T-cell (primary cell): ENCODE measurements around the gene ESM1. TPM values are rescaled to one million over a fixed set of nuclear protein-coding genes. Genes with fewer than 3 reads are reported as not detected.
A peak's percentile ranks its signal among the peaks of the same experiment; 100 is the strongest.

Experiments
- ATAC-seq, 4 experiments: fragments of 200-7000 bp in 3 of 4; fragments of 150-1000 bp in 1 of 4; cut with Tn5 transposase; replicated peaks in 1 of 4; 1 replicate in 3 of 4; 2 replicates in 1 of 4; pipeline ENCODE4 v1.10.0; 2021; ENCODE audit warnings: moderate library complexity in 3 of 4, mild to moderate bottlenecking in 2 of 4, moderate number of reproducible peaks in 1 of 4
- CTCF ChIA-PET, 2 donors: fragments of 300-600 bp; sonication (Branson Sonifier 250); formaldehyde crosslinking; loops; one replicate each; lab custom pipeline; 2022; ENCODE audit warnings: antibody characterized with exemption in 2 of 2; lab: Charles Lee
- POLR2A ChIA-PET, 2 donors: fragments of 300-600 bp; sonication (Branson Sonifier 250); formaldehyde crosslinking; loops; one replicate each; lab custom pipeline; 2022; ENCODE audit warnings: antibody characterized with exemption in 2 of 2; lab: Charles Lee
- DNase-seq, 35 experiments: peaks; one replicate each; pipeline versions ENCODE4 v3.0.0 to v3.0.0-alpha.2; 2013 to 2023
- H3K27ac ChIP-seq: one replicate; pipeline ENCODE4 v1.5.1; 2013; ENCODE audit warnings: low read length
- H3K27me3 ChIP-seq, 2 experiments: replicated peaks in 1 of 2; 1 replicate in 1 of 2; 2 replicates in 1 of 2; pipeline versions ENCODE4 v1.6.1 to v1.7.0; 2013; ENCODE audit warnings: low read length in 1 of 2, mixed read lengths in 1 of 2; ENCODE audit not compliant: control insufficient read depth in 2 of 2, insufficient read depth in 2 of 2; ENCODE audit errors: extremely low read depth in 1 of 2
- H3K36me3 ChIP-seq, 2 donors: 1 replicate in 1 of 2; 2 replicates in 1 of 2; pipeline versions ENCODE4 v1.6.1 to v1.7.0; 2013; ENCODE audit warnings: low read length in 1 of 2; ENCODE audit not compliant: control insufficient read depth in 2 of 2, insufficient read depth in 1 of 2; ENCODE audit errors: extremely low read depth in 1 of 2
- H3K4me1 ChIP-seq, 2 experiments: 1 replicate in 1 of 2; 2 replicates in 1 of 2; pipeline versions ENCODE4 v1.6.1 to v1.7.0; 2013; ENCODE audit warnings: low read length in 2 of 2, mixed read lengths in 1 of 2; ENCODE audit not compliant: insufficient read depth in 2 of 2, control insufficient read depth in 1 of 2; ENCODE audit errors: extremely low read depth in 1 of 2
- H3K4me3 ChIP-seq, 2 donors: 1 replicate in 1 of 2; 2 replicates in 1 of 2; pipeline versions ENCODE4 v1.5.1 to v1.7.0; 2013; ENCODE audit warnings: mild to moderate bottlenecking in 2 of 2, low read length in 1 of 2, moderate library complexity in 1 of 2; ENCODE audit not compliant: control insufficient read depth in 1 of 2; ENCODE audit errors: extremely low read depth in 1 of 2
- H3K9me3 ChIP-seq: 2 replicates; pipeline ENCODE4 v1.7.0; 2013
- H3K27ac Mint-ChIP-seq, 2 donors: one replicate each; pipeline ENCODE4 v1.8.0; 2020 to 2021; ENCODE audit warnings: mild to moderate bottlenecking in 2 of 2, mixed read lengths in 2 of 2
- H3K27me3 Mint-ChIP-seq, 2 donors: one replicate each; pipeline ENCODE4 v1.8.0; 2021 to 2022; ENCODE audit warnings: mixed read lengths in 2 of 2
- H3K36me3 Mint-ChIP-seq: one replicate; pipeline ENCODE4 v1.8.0; 2021; ENCODE audit warnings: mixed read lengths
- H3K4me1 Mint-ChIP-seq, 3 donors: one replicate each; pipeline ENCODE4 v1.8.0; 2020 to 2022; ENCODE audit warnings: mixed read lengths in 3 of 3, mild to moderate bottlenecking in 1 of 3
- H3K4me3 Mint-ChIP-seq, 3 donors: one replicate each; pipeline ENCODE4 v1.8.0; 2020 to 2022; ENCODE audit warnings: mild to moderate bottlenecking in 3 of 3, mixed read lengths in 3 of 3, moderate library complexity in 3 of 3
- H3K9me3 Mint-ChIP-seq, 3 donors: one replicate each; pipeline ENCODE4 v1.8.0; 2020 to 2022; ENCODE audit warnings: mixed read lengths in 3 of 3
- WGBS: methylation state at CpG from one replicate; pipeline ENCODE4 v1.1.5; 2013; ENCODE audit warnings: missing lambda C conversion rate; ENCODE audit not compliant: insufficient coverage; 5-methylcytosine and 5-hydroxymethylcytosine counted together
- total RNA-seq, 35 experiments: library from RNA in 6 of 35; stranded (reverse) in 6 of 35; fragments of 120-200 nt in 1 of 35; gene quantifications; one replicate each; pipeline versions ENCODE4 v1.2.1 to v1.2.4 and lab custom pipeline; 2013 to 2026

ESM1 gene
- total RNA-seq, 5 donors from 2014 or later (not counting 1 experiment from before 2014, with no cell fraction given): 0.40 to 0.63 (median 0.43) TPM; not detected in 2

DNA sequence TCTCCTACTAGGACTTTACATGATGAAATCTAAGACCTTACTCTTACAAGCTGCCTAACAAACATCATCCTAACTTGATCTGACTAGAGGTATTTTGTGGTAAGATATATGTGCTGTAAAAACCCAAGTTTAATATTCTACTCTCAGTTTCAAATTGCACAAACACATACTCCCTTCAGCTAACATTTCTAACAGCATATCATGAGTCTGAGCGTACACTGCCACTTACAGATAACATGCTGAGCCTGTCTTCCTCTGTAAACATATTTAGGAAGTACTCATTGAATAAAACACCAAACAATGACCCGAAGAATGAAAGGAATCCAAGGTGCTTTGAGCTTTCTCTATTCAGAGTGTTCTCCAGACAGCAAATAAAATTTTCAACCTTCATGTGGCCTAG is 7.9 kb upstream of the ESM1 start:
- Mint-ChIP-seq H3K27me3 (no peaks in the 10 kb centered on the region), H3K9me3 (no peaks in the 10 kb centered on the region), H3K4me1 (peaks cover 23 to 37% (median 29%) of the 10 kb centered on the region in 3 donors), H3K27ac (peak overlapping the region in 1 of 2 donors; percentile 36), H3K4me3 (no peak overlapping the region), H3K36me3 (no peaks in the 10 kb centered on the region)
- H3K9me3 ChIP-seq: no peaks in the 10 kb centered on the region
- peaks cover 7 to 26% of the 10 kb centered on the region in 2 experiments for H3K4me1 ChIP-seq
- 57% methylated on average over 1 of the region's 2 CpGs for WGBS
- no peak overlapping the region for H3K27ac ChIP-seq
- peaks cover 0 to 2% of the 10 kb centered on the region in 2 donors for H3K36me3 ChIP-seq
- ChIA-PET POLR2A (interaction anchor here in 1 of 2 donors (0.5 to 0.7 kb wide), 2 partner anchors 69 to 324 kb away, joined by 3 read pairs; no protein-coding TSS in a partner anchor), CTCF (interaction anchor here in 1 of 2 donors (0.7 kb wide), 1 partner anchor 8 kb away, joined by 3 read pairs; no protein-coding TSS in a partner anchor)
- no peaks in the 10 kb centered on the region for H3K27me3 ChIP-seq
- DNase-seq: no peak
- no peak for ATAC-seq
- H3K4me3 ChIP-seq: no peak overlapping the region

DNA sequence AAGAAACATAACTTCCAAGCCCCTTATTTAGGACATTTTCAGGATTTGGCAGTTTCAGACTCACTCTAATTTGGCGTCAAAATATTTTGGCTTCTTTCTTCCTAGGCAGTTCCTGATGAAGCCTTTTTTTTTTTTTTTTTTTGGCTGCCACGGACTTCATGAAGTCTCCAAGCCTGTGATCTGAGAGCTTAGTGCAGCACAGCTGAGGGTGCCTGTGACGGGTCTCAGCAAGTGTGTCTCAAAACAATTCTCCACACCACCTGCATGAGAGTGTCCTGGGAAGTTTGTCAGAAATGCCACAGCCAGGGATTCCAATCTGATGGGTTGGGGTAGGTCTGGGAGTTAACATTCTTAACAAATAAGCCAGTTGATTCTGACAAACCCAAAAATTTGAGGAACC is 6.0 kb upstream of the ESM1 start:
- Histone ChIP-seq H3K27ac (no peak overlapping the region), H3K9me3 (no peaks in the 10 kb centered on the region), H3K4me1 (peaks cover 7 to 30% of the 10 kb centered on the region in 2 experiments), H3K4me3 (no peak overlapping the region), H3K27me3 (no peaks in the 10 kb centered on the region), H3K36me3 (peaks cover 0 to 2% of the 10 kb centered on the region in 2 donors)
- DNase-seq (no peak), ATAC-seq (no peak)
- peaks cover 37 to 55% (median 39%) of the 10 kb centered on the region in 3 donors for H3K4me1 Mint-ChIP-seq
- 100% methylated on average over 1 of the region's 3 CpGs for WGBS
- CTCF ChIA-PET: no interaction called here
- H3K36me3 Mint-ChIP-seq: no peaks in the 10 kb centered on the region
- no peaks in the 10 kb centered on the region for H3K27me3 Mint-ChIP-seq
- H3K27ac Mint-ChIP-seq: no peak overlapping the region
- no peaks in the 10 kb centered on the region for H3K9me3 Mint-ChIP-seq
- no peak overlapping the region for H3K4me3 Mint-ChIP-seq
- POLR2A ChIA-PET: no interaction called here

- Mint-ChIP-seq H3K27me3 (no peaks in the 10 kb centered on the region), H3K4me1 (peaks cover 37 to 60% (median 44%) of the 10 kb centered on the region in 3 donors), H3K27ac (peak overlapping the region in 1 of 2 donors; percentile 11), H3K9me3 (no peaks in the 10 kb centered on the region), H3K4me3 (no peak overlapping the region), H3K36me3 (no peaks in the 10 kb centered on the region)
- ATAC-seq (no peak), DNase-seq (no peak)
- no peaks in the 10 kb centered on the region for H3K9me3 ChIP-seq
- ChIA-PET POLR2A (no interaction called here), CTCF (no interaction called here)
- no peak overlapping the region for H3K4me3 ChIP-seq
- H3K27me3 ChIP-seq: no peaks in the 10 kb centered on the region
- no peak overlapping the region for H3K27ac ChIP-seq
- peaks cover 0 to 2% of the 10 kb centered on the region in 2 donors for H3K36me3 ChIP-seq
- whole genome bisulfite sequencing: no CpG with 5 or more reads among the region's 1 CpG
- H3K4me1 ChIP-seq: peaks cover 7 to 30% of the 10 kb centered on the region in 2 experiments
Observed at GRCh38 chr5:54990841-54991258, 5.5 kb upstream of the ESM1 start.

DNA sequence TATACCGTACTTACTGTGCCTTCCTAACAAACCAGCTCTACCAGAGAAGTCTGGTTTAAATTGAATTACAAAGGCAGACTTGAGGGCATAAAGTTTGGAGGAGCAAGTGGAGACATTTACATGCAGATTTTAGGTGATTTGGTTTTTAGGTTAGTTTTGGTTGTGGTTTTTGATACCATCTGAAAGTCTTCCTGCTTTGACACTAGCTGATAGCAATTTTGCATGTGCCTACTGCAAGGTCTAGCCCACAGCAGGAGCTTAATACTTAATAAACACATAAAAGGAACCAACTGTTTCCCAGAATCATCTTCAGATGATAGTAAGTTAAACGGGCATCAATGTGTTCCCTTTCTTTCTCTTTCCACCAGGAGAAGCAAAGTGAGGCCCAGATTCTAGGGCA is 3.4 kb upstream of the ESM1 start:
- POLR2A ChIA-PET: no interaction called here
- peak overlapping the region; percentile 50 for H3K27ac ChIP-seq
- no CpG with 5 or more reads among the region's 2 CpGs for WGBS

DNA sequence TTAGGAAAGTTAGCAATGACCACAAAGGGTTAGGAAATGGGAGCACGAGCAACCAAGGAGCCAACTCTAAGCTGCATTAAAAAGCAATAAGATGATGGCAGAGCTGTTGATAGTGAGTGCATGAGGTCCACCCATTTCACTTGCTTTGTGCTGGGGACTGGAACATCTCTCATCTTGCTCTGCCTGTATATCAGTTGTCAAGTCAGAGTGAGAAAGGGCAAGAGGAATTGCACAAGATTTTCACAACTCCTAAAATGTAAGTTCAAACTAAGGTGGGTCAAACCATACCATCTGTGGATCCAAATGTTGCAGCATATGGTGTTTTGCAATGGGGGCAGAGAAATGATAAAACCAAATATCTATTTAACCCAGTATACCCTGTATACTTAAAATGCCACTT is 2.8 kb upstream of the ESM1 start:
- ChIA-PET CTCF (interaction anchor here (0.6 to 0.9 kb wide), 3 partner anchors 48 to 1931 kb away, joined by 3 to 4 read pairs (median 3); no protein-coding TSS in a partner anchor), POLR2A (no interaction called here)
- WGBS: 100% methylated on average over 1 of the region's 1 CpG
- Mint-ChIP-seq H3K9me3 (no peaks in the 10 kb centered on the region), H3K36me3 (no peaks in the 10 kb centered on the region), H3K27me3 (peaks cover 3% of the 10 kb centered on the region in 2 donors), H3K4me3 (peak overlapping the region in 1 of 3 donors; percentile 13), H3K4me1 (peaks cover 39 to 64% (median 52%) of the 10 kb centered on the region in 3 donors), H3K27ac (no peak overlapping the region)
- Histone ChIP-seq H3K4me1 (peaks cover 5 to 27% of the 10 kb centered on the region in 2 experiments), H3K9me3 (no peaks in the 10 kb centered on the region), H3K27ac (no peak overlapping the region), H3K27me3 (peaks cover 2 to 6% of the 10 kb centered on the region in 2 experiments), H3K4me3 (no peak overlapping the region), H3K36me3 (no peaks in the 10 kb centered on the region)
- no peak for ATAC-seq
- DNase-seq: no peak

More for the DNA sequence above, 3.4 kb upstream of the ESM1 start:
- peaks cover 3% of the 10 kb centered on the region in 2 donors for H3K27me3 Mint-ChIP-seq
- H3K9me3 ChIP-seq: no peaks in the 10 kb centered on the region
- peak overlapping the region in 1 of 3 donors; percentile 13 for H3K4me3 Mint-ChIP-seq
- no peaks in the 10 kb centered on the region for H3K9me3 Mint-ChIP-seq
- H3K36me3 Mint-ChIP-seq: no peaks in the 10 kb centered on the region
- H3K4me1 ChIP-seq: peaks cover 5 to 27% of the 10 kb centered on the region in 2 experiments
- DNase-seq (peak in 1 of 35 experiments; percentile 29), ATAC-seq (peak in 3 of 4 experiments; percentile 49 to 73 (median 57))
- no peak overlapping the region for H3K4me3 ChIP-seq
- H3K27ac Mint-ChIP-seq: peak overlapping the region; percentile 59 to 72
- peaks cover 2 to 6% of the 10 kb centered on the region in 2 experiments for H3K27me3 ChIP-seq
- CTCF ChIA-PET: interaction anchor here in 1 of 2 donors (0.6 to 0.9 kb wide), 2 partner anchors 48 to 149 kb away, joined by 3 to 4 read pairs; no protein-coding TSS in a partner anchor
- peaks cover 39 to 62% (median 50%) of the 10 kb centered on the region in 3 donors for H3K4me1 Mint-ChIP-seq
- H3K36me3 ChIP-seq: no peaks in the 10 kb centered on the region

DNA sequence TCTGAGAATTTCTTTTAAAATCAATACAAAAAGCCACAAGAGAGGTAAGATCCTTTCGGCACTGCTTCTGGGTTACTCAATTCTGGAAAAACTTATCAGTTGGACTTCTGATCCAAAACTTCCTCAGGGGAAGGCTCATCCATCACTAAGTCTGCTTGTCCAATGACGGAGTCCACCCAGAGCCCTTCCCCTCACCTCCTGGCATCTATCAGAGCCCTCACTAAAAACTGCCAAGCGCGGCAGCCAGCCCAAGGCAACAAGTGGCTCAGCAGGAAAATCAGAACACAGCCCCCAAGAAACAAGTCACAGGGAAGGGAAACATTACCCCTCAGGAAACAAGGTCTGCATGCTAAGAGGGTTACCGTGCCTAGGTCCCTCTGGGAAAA is 869 bp upstream of the ESM1 start:
- Mint-ChIP-seq H3K27me3 (peaks cover 3% of the 10 kb centered on the region in 2 donors), H3K9me3 (no peaks in the 10 kb centered on the region), H3K4me1 (peaks cover 39 to 64% (median 51%) of the 10 kb centered on the region in 3 donors), H3K36me3 (no peaks in the 10 kb centered on the region), H3K4me3 (no peak overlapping the region), H3K27ac (no peak overlapping the region)
- ATAC-seq (no peak), DNase-seq (no peak)
- ChIA-PET CTCF (interaction anchor here in 1 of 2 donors (0.7 kb wide), 1 partner anchor 42 kb away, joined by 3 read pairs; no protein-coding TSS in a partner anchor), POLR2A (no interaction called here)
- H3K27me3 ChIP-seq: peaks cover 2 to 6% of the 10 kb centered on the region in 2 experiments
- H3K36me3 ChIP-seq: no peaks in the 10 kb centered on the region
- WGBS: 91% methylated on average over 4 of the region's 5 CpGs
- no peak overlapping the region for H3K27ac ChIP-seq
- H3K4me3 ChIP-seq: no peak overlapping the region
- H3K9me3 ChIP-seq: no peaks in the 10 kb centered on the region
- peaks cover 5 to 27% of the 10 kb centered on the region in 2 experiments for H3K4me1 ChIP-seq
